Lung (tissue), 12 donors: Measurements from ENCODE around the gene PHF21B. TPM values are rescaled to one million over a fixed set of nuclear protein-coding genes. Genes with fewer than 3 reads are reported as not detected.

Experiments
- ATAC-seq: fragments of 200-7000 bp; cut with Tn5 transposase; one replicate; pipeline ENCODE4 v1.9.1; 2020; ENCODE audit warnings: moderate number of reproducible peaks; ENCODE audit not compliant: insufficient read depth, low FRiP score
- DNase-seq, 3 donors: peaks; one replicate each; pipeline ENCODE4 v3.0.0-alpha.2; 2013 to 2017
- H3K27ac ChIP-seq, 2 donors: one replicate each; pipeline ENCODE4 v1.5.1; 2013; ENCODE audit warnings: mild to moderate bottlenecking in 2 of 2, moderate library complexity in 2 of 2, control low read depth in 1 of 2, inconsistent platforms in 1 of 2, low read depth in 1 of 2, low read length in 1 of 2
- H3K27me3 ChIP-seq, 3 donors: one replicate each; pipeline ENCODE4 v1.5.1; 2013; ENCODE audit warnings: low read length in 2 of 3; ENCODE audit not compliant: control insufficient read depth in 3 of 3, insufficient read depth in 3 of 3
- H3K36me3 ChIP-seq, 4 donors: one replicate each; pipeline ENCODE4 v1.5.1; 2013; ENCODE audit warnings: low read length in 4 of 4, mild to moderate bottlenecking in 1 of 4, moderate library complexity in 1 of 4; ENCODE audit not compliant: control insufficient read depth in 4 of 4, insufficient read depth in 4 of 4
- H3K4me1 ChIP-seq, 5 donors: one replicate each; pipeline ENCODE4 v1.5.1; 2013; ENCODE audit warnings: low read length in 5 of 5, mild to moderate bottlenecking in 2 of 5, moderate library complexity in 1 of 5; ENCODE audit not compliant: control insufficient read depth in 5 of 5, insufficient read depth in 5 of 5
- H3K4me3 ChIP-seq: one replicate; pipeline ENCODE4 v1.5.1; 2013; ENCODE audit warnings: mild to moderate bottlenecking, control low read depth, moderate library complexity
- H3K9ac ChIP-seq, 2 donors: one replicate each; pipeline ENCODE4 v1.5.1; 2013; ENCODE audit warnings: low read length in 2 of 2, control low read depth in 1 of 2; ENCODE audit not compliant: insufficient read depth in 1 of 2
- H3K9me3 ChIP-seq, 4 donors: one replicate each; pipeline ENCODE4 v1.5.1; 2013; ENCODE audit warnings: low read length in 3 of 4, mild to moderate bottlenecking in 1 of 4, moderate library complexity in 1 of 4; ENCODE audit not compliant: control insufficient read depth in 4 of 4, insufficient read depth in 3 of 4
- WGBS, 2 donors: extraction: QIAGEN DNeasy Blood & Tissue Kit; methylation state at CpG; one replicate each; pipeline ENCODE4 v1.1.7; 2013; 5-methylcytosine and 5-hydroxymethylcytosine counted together
- polyA plus RNA-seq, 2 donors: library from polyadenylated mRNA; stranded (reverse); fragments of 200-250 nt; gene quantifications; one replicate each; pipeline ENCODE4 v1.2.1, GENCODE V29; 2013
- total RNA-seq, 2 donors: library from RNA; depleted of rRNA in 1 of 2; stranded (reverse); fragments of >200 nt in 1 of 2; gene quantifications; one replicate each; pipeline ENCODE4 v1.2.1, GENCODE V29; 2014 to 2021
- TF ChIP-seq, protein P1 (sequence below): IDR thresholded peaks from 2 replicates; pipeline ENCODE4 v1.5.1; 2012; ENCODE audit warnings: mild to moderate bottlenecking; ENCODE audit errors: control extremely low read depth, extremely low read depth
- donor health status: control.
- donor health status: control.
- donor health status: Bipolar disorder and iron deficiency.
- donor health status: healthy.
- donor health status: DM: yes; HTN: yes; CAD: no.

The PHF21B gene
- total and polyA plus RNA-seq, 4 donors, result 0.03 to 0.43 (median 0.26) TPM

DNA sequence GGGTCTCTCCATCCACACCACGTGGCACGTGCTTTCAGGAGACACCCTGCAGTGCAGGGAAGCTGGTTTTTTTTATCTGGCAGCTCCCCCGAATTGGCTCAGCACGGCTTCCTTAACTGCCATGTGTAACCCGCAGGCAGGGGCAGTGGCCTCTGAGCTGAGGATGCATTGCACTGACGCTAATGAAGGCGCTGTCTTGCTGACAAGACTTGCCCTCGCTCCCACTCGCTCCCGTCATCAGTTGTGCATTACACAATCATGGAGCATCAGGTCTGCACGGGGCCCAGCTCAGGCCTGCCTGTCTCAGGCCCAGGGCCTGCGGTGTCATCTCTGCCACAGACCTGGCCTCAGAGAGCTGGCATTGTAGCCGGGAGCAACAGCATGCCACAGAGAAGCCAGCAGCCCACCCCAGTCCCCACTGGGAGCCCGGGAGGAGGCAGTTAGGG lies 161.5 kb downstream of the PHF21B start:
- TF ChIP-seq, protein P1, sequence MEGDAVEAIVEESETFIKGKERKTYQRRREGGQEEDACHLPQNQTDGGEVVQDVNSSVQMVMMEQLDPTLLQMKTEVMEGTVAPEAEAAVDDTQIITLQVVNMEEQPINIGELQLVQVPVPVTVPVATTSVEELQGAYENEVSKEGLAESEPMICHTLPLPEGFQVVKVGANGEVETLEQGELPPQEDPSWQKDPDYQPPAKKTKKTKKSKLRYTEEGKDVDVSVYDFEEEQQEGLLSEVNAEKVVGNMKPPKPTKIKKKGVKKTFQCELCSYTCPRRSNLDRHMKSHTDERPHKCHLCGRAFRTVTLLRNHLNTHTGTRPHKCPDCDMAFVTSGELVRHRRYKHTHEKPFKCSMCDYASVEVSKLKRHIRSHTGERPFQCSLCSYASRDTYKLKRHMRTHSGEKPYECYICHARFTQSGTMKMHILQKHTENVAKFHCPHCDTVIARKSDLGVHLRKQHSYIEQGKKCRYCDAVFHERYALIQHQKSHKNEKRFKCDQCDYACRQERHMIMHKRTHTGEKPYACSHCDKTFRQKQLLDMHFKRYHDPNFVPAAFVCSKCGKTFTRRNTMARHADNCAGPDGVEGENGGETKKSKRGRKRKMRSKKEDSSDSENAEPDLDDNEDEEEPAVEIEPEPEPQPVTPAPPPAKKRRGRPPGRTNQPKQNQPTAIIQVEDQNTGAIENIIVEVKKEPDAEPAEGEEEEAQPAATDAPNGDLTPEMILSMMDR, result no peak
- Histone ChIP-seq H3K9me3 (peaks cover 0 to 8% (median 0%) of the 10 kb centered on the region in 4 donors), H3K36me3 (peaks cover 0 to 1% (median 0%) of the 10 kb centered on the region in 4 donors), H3K4me3 (no peak overlapping the region), H3K4me1 (no peaks in the 10 kb centered on the region), H3K27ac (no peak overlapping the region), H3K27me3 (no peaks in the 10 kb centered on the region), H3K9ac (no peak overlapping the region)
- 83 to 88% methylated on average over 14 of the region's 14 CpGs for WGBS, 2 donors
- ATAC-seq (no peak), DNase-seq (no peak)

DNA sequence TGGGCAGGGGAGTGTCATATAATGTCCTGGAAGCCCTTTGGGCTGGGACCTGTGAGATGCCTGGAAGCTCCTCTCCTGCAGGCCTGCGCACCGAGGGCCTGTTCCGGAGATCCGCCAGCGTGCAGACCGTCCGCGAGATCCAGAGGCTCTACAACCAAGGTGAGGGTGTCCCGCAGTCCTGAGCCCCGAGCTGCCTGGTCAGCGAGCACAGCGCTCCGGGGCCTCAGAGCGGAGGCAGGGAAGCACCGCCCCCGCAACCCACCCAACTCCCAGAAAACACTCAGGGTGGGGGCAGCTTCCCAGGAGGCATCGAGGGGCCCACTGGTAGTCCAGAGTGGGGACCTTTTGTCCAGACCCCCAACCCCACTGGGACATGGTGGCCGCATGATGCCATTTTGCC lies 161.9 kb downstream of the PHF21B start:
- DNase-seq, result no peak
- Histone ChIP-seq H3K27ac (no peak overlapping the region), H3K4me3 (no peak overlapping the region), H3K9me3 (peaks cover 0 to 8% (median 0%) of the 10 kb centered on the region in 4 donors), H3K4me1 (no peaks in the 10 kb centered on the region), H3K36me3 (peaks cover 0 to 1% (median 0%) of the 10 kb centered on the region in 4 donors), H3K27me3 (no peaks in the 10 kb centered on the region), H3K9ac (no peak overlapping the region)
- 91 to 94% methylated on average over 18 of the region's 18 CpGs for WGBS, 2 donors
- TF ChIP-seq, protein P1, result no peak
- ATAC-seq, result no peak

DNA sequence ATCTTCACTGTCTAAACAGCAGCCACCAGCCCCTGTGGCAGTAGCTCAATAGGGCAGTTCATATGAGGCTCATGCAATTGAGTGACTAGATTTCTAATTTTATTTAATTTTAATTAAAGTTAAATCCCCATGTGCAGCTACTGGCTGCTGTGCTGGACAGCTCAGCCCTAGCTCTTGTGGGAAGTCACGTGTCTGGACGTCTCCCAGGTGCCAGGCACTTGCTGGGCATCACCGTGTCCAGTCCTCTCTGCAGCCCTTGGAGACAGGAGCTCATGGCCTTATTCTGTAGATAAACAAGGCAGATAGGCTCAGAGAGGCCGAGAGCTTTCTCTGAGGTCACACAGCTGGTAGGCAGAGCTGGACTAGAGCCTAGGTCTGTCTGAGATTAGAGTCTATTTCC lies 162.4 kb downstream of the PHF21B start:
- H3K4me3 ChIP-seq, result no peak overlapping the region
- no peaks in the 10 kb centered on the region for H3K4me1 ChIP-seq
- ATAC-seq (no peak), DNase-seq (no peak)
- TF ChIP-seq, protein P1, result no peak
- no peak overlapping the region for H3K27ac ChIP-seq
- no peaks in the 10 kb centered on the region for H3K27me3 ChIP-seq
- H3K9ac ChIP-seq, result no peak overlapping the region
- 79 to 86% methylated on average over 4 of the region's 4 CpGs for WGBS, 2 donors
- H3K9me3 ChIP-seq, result peaks cover 0 to 8% (median 0%) of the 10 kb centered on the region in 4 donors
- H3K36me3 ChIP-seq, result peaks cover 0 to 1% (median 0%) of the 10 kb centered on the region in 4 donors

DNA sequence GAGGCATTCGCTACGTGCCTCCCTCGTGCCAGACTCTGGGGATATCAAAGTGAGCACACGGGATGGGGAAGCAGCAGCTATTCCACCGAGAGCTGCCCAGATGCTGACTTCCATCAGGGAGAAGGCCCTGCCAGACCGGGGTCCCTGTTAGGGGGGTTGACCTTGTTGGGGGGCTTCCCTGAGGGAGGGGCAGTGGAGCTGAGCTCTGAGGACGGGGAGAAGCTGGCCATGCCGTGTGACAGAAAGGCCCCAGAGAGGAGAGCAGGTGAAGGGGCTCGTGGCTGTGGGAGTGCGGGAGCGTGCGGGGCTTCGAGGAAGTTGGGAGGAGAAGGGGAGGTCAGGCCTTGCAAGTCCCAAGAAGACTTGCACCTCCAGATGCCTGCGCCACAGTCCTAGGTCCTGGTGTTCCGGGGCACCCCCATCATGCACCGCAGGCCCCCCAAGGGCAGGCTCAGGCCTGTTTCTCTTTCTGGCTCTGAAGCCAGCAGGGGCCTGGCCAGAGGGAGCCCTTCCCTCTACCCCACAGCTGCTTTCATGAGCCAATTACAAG lies 163.0 kb downstream of the PHF21B start:
- TF ChIP-seq, protein P1, result no peak
- no peaks in the 10 kb centered on the region for H3K4me1 ChIP-seq
- peaks cover 0 to 8% (median 0%) of the 10 kb centered on the region in 4 donors for H3K9me3 ChIP-seq
- H3K36me3 ChIP-seq, result peaks cover 0 to 1% (median 0%) of the 10 kb centered on the region in 4 donors
- H3K9ac ChIP-seq, result no peak overlapping the region
- no peak overlapping the region for H3K27ac ChIP-seq
- H3K27me3 ChIP-seq, result no peaks in the 10 kb centered on the region
- no peak overlapping the region for H3K4me3 ChIP-seq
- ATAC-seq (no peak), DNase-seq (no peak)
- 84 to 87% methylated on average over 16 of the region's 16 CpGs for WGBS, 2 donors
